Measurements from ENCODE around the gene MRPL23. TPM values are rescaled to one million over a fixed set of nuclear protein-coding genes. Genes with fewer than 3 reads are reported as not detected.

The MRPL23 gene
- total RNA-seq, 4 donors from 2014 or later, result 36.7 to 196 (median 101) TPM

- intact Hi-C loops (cut with DNase I; ENCODE audit: low total_unique reads), result no loop called here
Measured at GRCh38 chr11:2002807-2003206, 55.7 kb downstream of the MRPL23 start.

GRCh38 chr11:2004466-2004865 is 57.3 kb downstream of the MRPL23 start:
- Histone ChIP-seq H3K27ac (no peak overlapping the region), H3K9me3 (no peaks in the 10 kb centered on the region), H3K36me3 (no peaks in the 10 kb centered on the region), H3K4me3 (no peak overlapping the region), H3K27me3 (no peaks in the 10 kb centered on the region), H3K4me1 (no peaks in the 10 kb centered on the region)
- intact Hi-C loops (cut with DNase I; ENCODE audit: low total_unique reads), result no loop called here
- no peak for DNase-seq
- no peak for TF ChIP-seq POLR2A (IDR thresholded peaks at IDR 0.05)
- no peak for TF ChIP-seq CTCF (IDR thresholded peaks at IDR 0.05)

More at GRCh38 chr11:2002807-2003206, 55.7 kb downstream of the MRPL23 start:
- no peak for DNase-seq
- Histone ChIP-seq H3K4me1 (no peaks in the 10 kb centered on the region), H3K36me3 (no peaks in the 10 kb centered on the region), H3K4me3 (no peak overlapping the region), H3K9me3 (no peaks in the 10 kb centered on the region), H3K27ac (no peak overlapping the region), H3K27me3 (no peaks in the 10 kb centered on the region)
- no peak for TF ChIP-seq CTCF (IDR thresholded peaks at IDR 0.05)
- no peak for TF ChIP-seq POLR2A (IDR thresholded peaks at IDR 0.05)

MicroRNAs encoded within 50 kb of the gene (microRNA counts, 767-probe panel; counts per million panel counts)
- 0 counts per million in 2 donors for microRNA hsa-miR-675-5p

Small RNA genes within 50 kb of the gene (small RNA-seq; reads per million reads assigned to genes)
- gene RF01972, result not detected
- gene RF01973, result not detected

Other genes starting within 250 kb of the MRPL23 start
- under 1 TPM in 1 of 4 donors, not detected in 3; 0.85 TPM for gene IFITM10, start 196.7 kb upstream of the MRPL23 start, total RNA-seq
- 100 to 1,000 TPM in 2 of 4 donors, 10 to 100 TPM in 2; 80.0 to 188 (median 126) TPM for gene CTSD, start 183.4 kb upstream of the MRPL23 start, total RNA-seq
- 1 to 10 TPM in 1 of 4 donors, not detected in 3; 2.0 TPM for gene SYT8, start 112.3 kb upstream of the MRPL23 start, total RNA-seq
- 1 to 10 TPM in 1 of 4 donors, under 1 TPM in 1, not detected in 2; 0.95 to 1.5 TPM for gene TNNI2, start 108.4 kb upstream of the MRPL23 start, total RNA-seq
- gene LSP1, start 94.2 kb upstream of the MRPL23 start, total RNA-seq, result 100 to 1,000 TPM in 1 of 4 donors, 10 to 100 TPM in 3; 11.2 to 112 (median 25.1) TPM
- gene PRR33, start 55.4 kb upstream of the MRPL23 start, total RNA-seq, result not detected
- 10 to 100 TPM in 2 of 4 donors, 1 to 10 TPM in 1, not detected in 1; 3.2 to 60.6 (median 29.3) TPM for gene TNNT3, start 27.6 kb upstream of the MRPL23 start, total RNA-seq
- gene H19, start 50.5 kb downstream of the MRPL23 start, total RNA-seq, result 1,000 to 10,000 TPM in 1 of 4 donors, 100 to 1,000 TPM in 3; 260 to 3,028 (median 463) TPM
- gene IGF2, start 192.1 kb downstream of the MRPL23 start, total RNA-seq, result 100 to 1,000 TPM in 3 of 4 donors, 10 to 100 TPM in 1; 54.1 to 347 (median 188) TPM
- not detected for gene INS, start 213.9 kb downstream of the MRPL23 start, total RNA-seq
- 1 to 10 TPM in 1 of 4 donors, under 1 TPM in 1, not detected in 2; 0.37 to 1.3 TPM for gene TH, start 224.5 kb downstream of the MRPL23 start, total RNA-seq

All from uterus (tissue), 4 donors.